HG03442 (cell line): Measurements from ENCODE around the gene GGA1.

Experiments used
- ATAC-seq: cut with Tn5 transposase; IDR thresholded peaks from one replicate; pipeline ENCODE4 v1.9.1; 2021; ENCODE audit warnings: mild to moderate bottlenecking, moderate library complexity; ENCODE audit not compliant: unreplicated experiment

Gene GGA1

DNA sequence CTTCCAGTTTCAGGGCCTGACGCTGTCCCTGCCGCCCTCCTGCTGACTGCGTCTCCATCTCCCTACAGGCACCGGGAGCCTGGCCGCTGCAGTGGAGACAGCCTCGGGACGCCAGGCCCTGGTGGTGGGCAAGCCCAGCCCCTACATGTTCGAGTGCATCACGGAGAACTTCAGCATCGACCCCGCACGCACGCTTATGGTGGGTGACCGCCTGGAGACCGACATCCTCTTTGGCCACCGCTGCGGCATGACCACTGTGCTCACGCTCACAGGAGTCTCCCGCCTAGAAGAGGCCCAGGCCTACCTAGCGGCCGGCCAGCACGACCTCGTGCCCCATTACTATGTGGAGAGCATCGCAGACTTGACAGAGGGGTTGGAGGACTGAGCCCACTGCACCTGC is 56.9 kb downstream of the GGA1 start:
- no peak for ATAC-seq

GRCh38 chr22:37669586-37669985 is 61.0 kb downstream of the GGA1 start:
- ATAC-seq = no peak

DNA sequence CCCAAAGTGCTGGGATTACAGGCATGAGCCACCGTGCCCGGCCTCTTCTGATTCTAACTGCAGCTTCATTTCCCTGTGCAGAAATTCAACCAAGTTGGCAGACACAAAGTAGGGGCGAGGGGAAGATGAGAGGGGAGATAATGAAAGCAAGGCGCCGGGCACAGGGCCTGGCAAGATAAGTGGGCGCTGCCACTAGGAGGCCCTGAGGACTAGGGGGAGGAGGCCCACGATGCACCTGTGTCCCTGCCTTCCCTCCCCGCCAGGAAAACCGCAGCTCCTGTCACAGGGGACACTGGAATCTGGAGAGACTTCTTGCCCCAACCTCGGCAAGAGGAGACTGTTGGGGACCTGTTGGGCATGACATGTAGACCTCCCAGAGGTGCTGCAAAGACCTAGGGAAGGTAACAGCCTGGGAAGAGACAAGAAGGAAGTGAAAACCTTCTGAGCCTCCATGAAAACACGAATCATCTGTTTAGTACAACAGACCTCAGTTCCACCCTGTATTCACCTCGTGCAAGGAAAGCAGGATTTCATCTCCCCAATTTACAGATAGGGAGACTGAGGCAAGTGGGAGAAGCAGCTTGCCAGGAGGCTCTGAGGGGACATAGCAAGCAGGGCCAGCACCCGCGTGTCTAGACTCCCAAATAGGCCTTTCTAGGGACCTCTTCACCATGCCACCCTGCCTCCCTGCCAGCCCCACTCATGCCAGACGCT is 63.7 kb downstream of the GGA1 start:
- no peak for ATAC-seq

DNA sequence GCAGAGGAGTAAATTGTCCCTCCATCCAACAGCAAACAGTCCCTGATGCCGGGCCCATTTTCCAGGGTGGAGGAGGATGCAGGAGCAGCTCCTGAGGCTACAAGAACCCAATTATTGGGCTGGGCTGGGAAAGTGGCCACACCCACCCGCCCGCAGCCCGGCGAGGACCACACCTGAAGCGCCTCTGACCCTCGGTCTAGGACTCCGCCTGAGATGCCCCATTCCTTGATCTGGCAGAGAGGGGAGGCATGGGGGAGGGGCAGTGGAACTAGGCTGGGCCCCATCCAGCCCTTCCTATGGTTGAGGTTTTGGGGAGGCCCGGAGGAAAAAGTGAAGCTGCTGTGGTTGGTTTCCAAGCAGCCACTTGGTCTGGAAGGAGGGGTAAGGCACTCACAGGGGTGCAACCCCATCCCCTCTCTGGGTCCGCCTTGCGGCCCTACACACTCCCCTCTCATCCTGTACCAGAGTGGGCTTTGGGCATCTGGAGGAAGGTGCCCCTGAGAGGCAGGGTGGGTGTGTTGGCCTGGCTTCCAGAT is 64.4 kb downstream of the GGA1 start:
- no peak for ATAC-seq

DNA sequence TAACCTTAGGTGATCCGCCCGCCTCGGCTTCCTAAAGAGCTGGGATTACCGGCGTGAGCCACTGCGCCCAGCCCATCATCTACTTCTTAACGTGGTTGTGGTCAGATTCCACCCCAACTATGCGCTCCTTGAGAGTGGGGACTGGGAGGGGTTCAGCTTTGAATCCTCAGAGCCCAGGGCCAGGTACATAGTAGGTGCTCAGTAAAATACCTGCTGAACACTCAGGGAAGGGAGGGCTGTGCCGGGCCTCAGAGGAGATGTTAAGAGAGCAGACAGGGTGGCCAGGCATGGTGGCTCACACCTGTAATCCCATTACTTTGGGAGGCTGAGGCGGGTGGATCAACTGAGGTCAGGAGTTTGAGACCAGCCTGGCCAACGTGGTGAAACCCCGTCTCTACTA is 65.6 kb downstream of the GGA1 start:
- no peak for ATAC-seq

GRCh38 chr22:37674951-37675929 is 66.6 kb downstream of the GGA1 start, which contains the start of gene LGALS1:
LGALS1 (plus strand) TSS chr22:37675636; CDS start chr22:37675703, 67 bp downstream.
- ATAC-seq = peak; percentile 42

- ATAC-seq = no peak
These were observed 67.5 kb downstream of the GGA1 start for GRCh38 chr22:37675930-37676735.

DNA sequence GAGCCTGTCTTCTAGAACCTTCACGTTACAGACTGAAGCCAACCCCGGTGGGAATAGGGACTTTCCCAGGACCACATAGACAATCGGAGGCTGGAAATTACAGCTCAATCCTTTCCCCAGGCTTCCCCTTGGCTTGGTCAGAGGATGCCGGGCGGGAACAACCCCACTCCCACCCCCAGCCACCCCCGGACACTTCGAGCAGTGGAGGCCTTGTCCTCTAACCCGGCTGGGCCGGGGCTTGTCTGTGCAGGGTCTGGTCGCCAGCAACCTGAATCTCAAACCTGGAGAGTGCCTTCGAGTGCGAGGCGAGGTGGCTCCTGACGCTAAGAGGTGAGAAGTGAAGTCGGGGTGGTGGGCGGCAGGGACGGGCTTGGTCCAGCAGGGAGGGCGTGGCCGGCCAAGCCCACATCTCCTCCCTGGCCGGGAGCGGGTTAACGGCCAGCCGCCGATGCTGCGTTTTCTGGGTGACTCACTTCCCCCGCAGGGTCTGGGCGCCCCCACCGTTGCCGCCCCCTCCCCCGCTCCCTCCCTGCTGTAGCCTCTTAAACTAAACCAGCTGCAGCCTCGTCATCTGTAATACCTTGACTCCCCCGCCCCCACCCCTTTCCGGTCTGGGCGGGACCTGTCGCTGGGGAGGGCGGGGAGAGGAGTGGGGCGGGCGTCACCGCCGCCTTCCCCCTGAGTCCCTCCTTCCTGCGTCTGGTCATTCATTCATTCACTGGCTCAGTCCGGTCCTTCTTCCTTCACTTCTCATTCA is 68.3 kb downstream of the GGA1 start:
- ATAC-seq = peak; percentile 46

DNA sequence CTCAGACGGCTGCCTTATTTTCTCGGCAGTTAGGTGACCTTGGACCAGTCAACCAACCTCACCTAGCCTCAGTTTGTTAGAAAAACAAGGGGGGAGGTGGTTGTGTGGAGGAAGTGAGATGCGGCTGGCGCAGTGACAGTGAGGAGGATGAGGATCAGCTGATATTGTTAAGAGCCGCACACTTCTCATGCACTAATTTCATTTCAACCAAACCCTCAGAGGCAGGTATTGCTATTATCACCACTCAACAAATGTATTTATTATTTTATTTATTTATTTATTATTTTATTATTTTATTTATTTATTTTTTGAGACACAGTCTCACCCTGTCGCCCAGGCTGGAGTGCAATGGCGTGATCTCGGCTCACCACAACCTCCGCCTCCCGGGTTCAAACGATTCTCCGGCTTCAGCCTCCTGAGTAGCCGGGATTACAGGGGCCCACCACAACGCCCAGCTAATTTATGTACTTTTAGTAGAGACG is 68.9 kb downstream of the GGA1 start:
- peak; percentile 9 for ATAC-seq

GRCh38 chr22:37678372-37678771 is 69.7 kb downstream of the GGA1 start:
- no peak for ATAC-seq

GRCh38 chr22:37679670-37680069 is 71.0 kb downstream of the GGA1 start:
- ATAC-seq = no peak

DNA sequence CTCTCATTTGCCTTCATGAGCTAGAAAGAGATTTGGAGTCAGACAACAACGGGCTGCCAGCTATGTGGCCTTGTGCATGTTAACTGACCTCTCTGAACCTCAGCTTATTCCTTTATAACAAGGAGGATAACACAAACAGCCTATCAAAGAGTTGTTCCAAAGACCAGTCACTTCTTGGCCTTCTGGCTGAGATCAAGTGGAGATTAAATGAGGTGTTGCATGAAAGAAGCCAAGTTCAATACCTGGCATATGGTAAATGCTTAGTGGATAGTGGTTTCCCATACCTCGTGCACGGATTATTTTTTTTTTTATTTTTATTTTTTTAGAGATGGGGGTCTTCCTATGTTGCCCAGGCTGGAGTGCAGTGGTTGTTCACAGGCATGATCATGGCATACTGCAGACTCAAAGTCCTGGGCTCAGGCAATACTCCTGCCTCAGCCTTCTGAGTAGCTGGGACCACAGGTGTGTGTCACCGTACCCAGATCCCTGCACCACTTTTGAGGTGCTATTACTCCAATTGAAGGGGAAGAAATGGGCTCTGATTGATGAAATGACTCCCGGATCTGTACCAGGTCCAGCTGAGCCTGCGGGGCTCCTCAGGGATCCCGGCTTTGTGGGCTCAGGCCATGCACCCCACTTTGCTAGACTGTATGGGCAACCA is 71.7 kb downstream of the GGA1 start:
- no peak for ATAC-seq

- no peak for ATAC-seq
These were observed 72.4 kb downstream of the GGA1 start for GRCh38 chr22:37681001-37681424.

- ATAC-seq = no peak
These were observed 73.0 kb downstream of the GGA1 start for GRCh38 chr22:37681556-37682049.
